HG02588 (cell line): ENCODE data around the gene DYNLT2.

Experiments used
- ATAC-seq: cut with Tn5 transposase; IDR thresholded peaks from one replicate; pipeline ENCODE4 v1.9.1; 2021; ENCODE audit warnings: mild to moderate bottlenecking, moderate library complexity; ENCODE audit not compliant: unreplicated experiment

The DYNLT2 gene

GRCh38 chr6:169738976-169739529 is 12.3 kb downstream of the DYNLT2 start:
- no peak for ATAC-seq

- ATAC-seq, result no peak
Observed at GRCh38 chr6:169738204-169738975, 13.0 kb downstream of the DYNLT2 start.

GRCh38 chr6:169729961-169730360 is 21.4 kb downstream of the DYNLT2 start:
- ATAC-seq, result no peak

GRCh38 chr6:169726963-169727362 is 24.4 kb downstream of the DYNLT2 start:
- no peak for ATAC-seq

- no peak for ATAC-seq
Observed at GRCh38 chr6:169726049-169726400, 25.3 kb downstream of the DYNLT2 start.

GRCh38 chr6:169725125-169726048 is 26.0 kb downstream of the DYNLT2 start:
- ATAC-seq, result peak; percentile 13

- ATAC-seq, result peak; percentile 41
Observed at GRCh38 chr6:169724494-169725124, 26.8 kb downstream of the DYNLT2 start, which contains the start of gene PHF10. PHF10 (minus strand) TSS chr6:169724500; CDS start chr6:169723931, 569 bp downstream.

GRCh38 chr6:169723991-169724493 is 27.3 kb downstream of the DYNLT2 start:
- peak; percentile 42 for ATAC-seq

- peak; percentile 30 for ATAC-seq
Observed at GRCh38 chr6:169723200-169723909, 28.0 kb downstream of the DYNLT2 start.

GRCh38 chr6:169722362-169723199 is 28.8 kb downstream of the DYNLT2 start:
- ATAC-seq, result no peak

- ATAC-seq, result no peak
Observed at GRCh38 chr6:169720207-169720855, 31.0 kb downstream of the DYNLT2 start.

GRCh38 chr6:169719117-169719516 is 32.3 kb downstream of the DYNLT2 start:
- no peak for ATAC-seq

- ATAC-seq, result no peak
Observed at GRCh38 chr6:169714595-169714994, 36.8 kb downstream of the DYNLT2 start.

- no peak for ATAC-seq
Observed at GRCh38 chr6:169714178-169714577, 37.2 kb downstream of the DYNLT2 start.

- no peak for ATAC-seq
Observed at GRCh38 chr6:169710009-169710408, 41.4 kb downstream of the DYNLT2 start.

- ATAC-seq, result no peak
Observed at GRCh38 chr6:169709293-169709692, 42.1 kb downstream of the DYNLT2 start.

- no peak for ATAC-seq
Observed at GRCh38 chr6:169707772-169708171, 43.6 kb downstream of the DYNLT2 start.

- peak; percentile 8 for ATAC-seq
Observed at GRCh38 chr6:169702840-169703246, 48.5 kb downstream of the DYNLT2 start.
